HepG2 (cell line): ENCODE results near the gene KCND1. TPM values are rescaled to one million over a fixed set of nuclear protein-coding genes. Genes with fewer than 3 reads are reported as not detected.

Experiments
- BCL6 ChIP-seq: IDR thresholded peaks from 2 replicates; pipeline ENCODE4 v1.6.1; 2016; ENCODE audit warnings: missing genetic modification reagents, missing compliant biosample characterization
- FOXK1 ChIP-seq: sonication (generic); formaldehyde crosslinking; IDR thresholded peaks from 2 replicates; pipeline ENCODE4 v1.4.0; 2020; ENCODE audit warnings: low read depth, missing genetic modification reagents, borderline replicate concordance
- GATA4 ChIP-seq: sonication (generic); IDR thresholded peaks from 2 replicates; pipeline ENCODE4 v1.6.1; 2016; ENCODE audit warnings: antibody characterized with exemption, low read depth, borderline replicate concordance
- GZF1 ChIP-seq: sonication (generic); formaldehyde crosslinking; IDR thresholded peaks from 2 replicates; pipeline ENCODE4 v1.5.1; 2020; ENCODE audit warnings: mild to moderate bottlenecking, missing genetic modification reagents
- KLF6 ChIP-seq: IDR thresholded peaks from 2 replicates; pipeline ENCODE4 v1.8.0; 2016; ENCODE audit warnings: missing biosample characterization, missing genetic modification reagents
- MBD4 ChIP-seq: IDR thresholded peaks from 2 replicates; pipeline ENCODE4 v1.6.1; 2012; ENCODE audit warnings: low read length, inconsistent platforms, borderline replicate concordance
- MED13 ChIP-seq: sonication (generic); formaldehyde crosslinking; IDR thresholded peaks from 2 replicates; pipeline ENCODE4 v1.5.0; 2020; ENCODE audit warnings: missing genetic modification reagents
- MTF1 ChIP-seq: sonication (generic); formaldehyde crosslinking; IDR thresholded peaks from 2 replicates; pipeline ENCODE4 v1.5.0; 2020; ENCODE audit warnings: missing genetic modification reagents
- SIX1 ChIP-seq: sonication (generic); formaldehyde crosslinking; IDR thresholded peaks from 2 replicates; pipeline ENCODE4 v1.4.0; 2020; ENCODE audit warnings: missing genetic modification reagents, borderline replicate concordance
- TARDBP ChIP-seq: sonication (generic); formaldehyde crosslinking; IDR thresholded peaks from 2 replicates; pipeline ENCODE4 v1.8.0; 2022; ENCODE audit warnings: mild to moderate bottlenecking, missing genetic modification reagents
- TOPORS ChIP-seq: sonication (generic); formaldehyde crosslinking; IDR thresholded peaks from 2 replicates; pipeline ENCODE4 v1.8.0; 2023; ENCODE audit warnings: mild to moderate bottlenecking, missing genetic modification reagents
- YEATS4 ChIP-seq: sonication (generic); formaldehyde crosslinking; IDR thresholded peaks from 2 replicates; pipeline ENCODE4 v1.4.0; 2020; ENCODE audit warnings: missing genetic modification reagents, borderline replicate concordance
- ZBTB1 ChIP-seq: sonication (generic); formaldehyde crosslinking; IDR thresholded peaks from 2 replicates; pipeline ENCODE4 v1.4.0; 2020; ENCODE audit warnings: missing genetic modification reagents, borderline replicate concordance
- ZBTB44 ChIP-seq: sonication (generic); formaldehyde crosslinking; IDR thresholded peaks from 2 replicates; pipeline ENCODE4 v1.4.0; 2020; ENCODE audit warnings: missing genetic modification reagents
- ZNF121 ChIP-seq: sonication (generic); formaldehyde crosslinking; IDR thresholded peaks from 2 replicates; pipeline ENCODE4 v1.5.0; 2020; ENCODE audit warnings: mild to moderate bottlenecking, missing genetic modification reagents
- ZNF232 ChIP-seq: sonication (generic); formaldehyde crosslinking; IDR thresholded peaks from 2 replicates; pipeline ENCODE4 v1.4.0; 2020; ENCODE audit warnings: missing genetic modification reagents, borderline replicate concordance
- ZNF264 ChIP-seq: sonication (generic); formaldehyde crosslinking; IDR thresholded peaks from 2 replicates; pipeline ENCODE4 v1.4.0; 2020; ENCODE audit warnings: missing genetic modification reagents
- ZNF775 ChIP-seq: sonication (generic); formaldehyde crosslinking; IDR thresholded peaks from 2 replicates; pipeline ENCODE4 v1.4.0; 2020; ENCODE audit warnings: missing genetic modification reagents, mild to moderate bottlenecking, moderate library complexity, borderline replicate concordance
- ZNF816 ChIP-seq: sonication (generic); formaldehyde crosslinking; IDR thresholded peaks from 2 replicates; pipeline ENCODE4 v1.8.0; 2022; ENCODE audit warnings: missing genetic modification reagents, mild to moderate bottlenecking, borderline replicate concordance
- ZNF883 ChIP-seq: sonication (generic); formaldehyde crosslinking; IDR thresholded peaks from 2 replicates; pipeline ENCODE4 v1.5.1; 2020; ENCODE audit warnings: mild to moderate bottlenecking, missing genetic modification reagents; ENCODE audit errors: not compliant biosample characterization
- ZSCAN12 ChIP-seq: sonication (generic); formaldehyde crosslinking; IDR thresholded peaks from 2 replicates; pipeline ENCODE4 v1.9.0; 2021; ENCODE audit warnings: mild to moderate bottlenecking, missing genetic modification reagents
- polyA plus RNA-seq, 8 experiments: library from polyadenylated mRNA; depleted of rRNA in 3 of 8; stranded (reverse) in 7 of 8; unstranded in 1 of 8; fragments of >200 nt; fragmentation: Illumina TruSeq in 4 of 8; extraction: Trizol in 4 of 8; gene quantifications; 2 replicates each; pipeline versions ENCODE4 v1.2.1 to v1.2.3, GENCODE V29; 2011 to 2016; ENCODE audit warnings: low read depth in 4 of 8, missing spikeins in 1 of 8, mixed read lengths in 1 of 8; ENCODE audit not compliant: insufficient read depth in 1 of 8
- total RNA-seq, 5 experiments: library from RNA; depleted of rRNA; stranded (reverse); fragments of >200 nt; fragmentation: Illumina TruSeq; extraction: Trizol; gene quantifications; 2 replicates each; pipeline ENCODE4 v1.2.3, GENCODE V29; 2016; ENCODE audit warnings: low read depth in 1 of 5
- TF ChIP-seq, protein P1 (sequence below): sonication (generic); formaldehyde crosslinking; IDR thresholded peaks from 2 replicates; pipeline ENCODE4 v1.8.0; 2022; ENCODE audit warnings: missing genetic modification reagents, mild to moderate bottlenecking, moderate library complexity, borderline replicate concordance
- TF ChIP-seq, protein P2 (sequence below): sonication (generic); formaldehyde crosslinking; IDR thresholded peaks from 2 replicates; pipeline ENCODE4 v1.5.0; 2020; ENCODE audit warnings: missing genetic modification reagents
- TF ChIP-seq, protein P3 (sequence below): sonication (generic); formaldehyde crosslinking; IDR thresholded peaks from 2 replicates; pipeline ENCODE4 v1.4.0; 2020; ENCODE audit warnings: missing genetic modification reagents, borderline replicate concordance

KCND1 gene
- total and polyA plus RNA-seq, 2 of the 13 experiments (the other 11 are each of a cell fraction or from before 2014, with no cell fraction given): 0.07 to 0.30 TPM

GRCh38 chrX:48957827-48958634, 13.6 kb downstream of the KCND1 start (continued):
- TF ChIP-seq ZBTB1 (CRISPR knock-in tag) (no peak), TOPORS (CRISPR knock-in tag) (no peak), TARDBP (CRISPR knock-in tag) (0 out of 2 replicates have a peak, but pooled peaks have one; percentile 35), ZBTB44 (CRISPR knock-in tag) (no peak), KLF6 (no peak), YEATS4 (CRISPR knock-in tag) (peak; percentile 40; the same call in 1 of the 2 replicates), ZSCAN12 (no peak), FOXK1 (CRISPR knock-in tag) (peak; percentile 57; the same call in 1 of the 2 replicates), SIX1 (peak; percentile 59; the same call in 1 of the 2 replicates), GATA4 (no peak), ZNF232 (no peak), ZNF883 (CRISPR knock-in tag) (no peak), BCL6 (CRISPR knock-in tag) (no peak), MBD4 (no peak), MED13 (CRISPR knock-in tag) (no peak), MTF1 (CRISPR knock-in tag) (no peak), GZF1 (no peak), ZNF264 (CRISPR knock-in tag) (no peak), ZNF775 (CRISPR knock-in tag) (no peak), ZNF816 (CRISPR knock-in tag) (no peak), ZNF121 (CRISPR knock-in tag) (no peak)
- TF ChIP-seq, protein P1, sequence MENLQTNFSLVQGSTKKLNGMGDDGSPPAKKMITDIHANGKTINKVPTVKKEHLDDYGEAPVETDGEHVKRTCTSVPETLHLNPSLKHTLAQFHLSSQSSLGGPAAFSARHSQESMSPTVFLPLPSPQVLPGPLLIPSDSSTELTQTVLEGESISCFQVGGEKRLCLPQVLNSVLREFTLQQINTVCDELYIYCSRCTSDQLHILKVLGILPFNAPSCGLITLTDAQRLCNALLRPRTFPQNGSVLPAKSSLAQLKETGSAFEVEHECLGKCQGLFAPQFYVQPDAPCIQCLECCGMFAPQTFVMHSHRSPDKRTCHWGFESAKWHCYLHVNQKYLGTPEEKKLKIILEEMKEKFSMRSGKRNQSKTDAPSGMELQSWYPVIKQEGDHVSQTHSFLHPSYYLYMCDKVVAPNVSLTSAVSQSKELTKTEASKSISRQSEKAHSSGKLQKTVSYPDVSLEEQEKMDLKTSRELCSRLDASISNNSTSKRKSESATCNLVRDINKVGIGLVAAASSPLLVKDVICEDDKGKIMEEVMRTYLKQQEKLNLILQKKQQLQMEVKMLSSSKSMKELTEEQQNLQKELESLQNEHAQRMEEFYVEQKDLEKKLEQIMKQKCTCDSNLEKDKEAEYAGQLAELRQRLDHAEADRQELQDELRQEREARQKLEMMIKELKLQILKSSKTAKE (CRISPR knock-in tag): no peak
- TF ChIP-seq, protein P2, sequence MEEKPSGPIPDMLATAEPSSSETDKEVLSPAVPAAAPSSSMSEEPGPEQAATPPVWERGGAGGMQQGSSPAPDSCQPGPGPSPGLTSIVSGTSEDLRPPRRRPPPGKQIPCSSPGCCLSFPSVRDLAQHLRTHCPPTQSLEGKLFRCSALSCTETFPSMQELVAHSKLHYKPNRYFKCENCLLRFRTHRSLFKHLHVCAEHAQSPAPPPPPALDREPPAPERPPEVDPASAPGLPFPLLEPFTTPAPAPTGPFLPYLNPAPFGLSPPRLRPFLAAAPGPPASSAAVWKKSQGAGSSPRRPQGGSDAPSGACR (CRISPR knock-in tag): no peak
- TF ChIP-seq, protein P3, sequence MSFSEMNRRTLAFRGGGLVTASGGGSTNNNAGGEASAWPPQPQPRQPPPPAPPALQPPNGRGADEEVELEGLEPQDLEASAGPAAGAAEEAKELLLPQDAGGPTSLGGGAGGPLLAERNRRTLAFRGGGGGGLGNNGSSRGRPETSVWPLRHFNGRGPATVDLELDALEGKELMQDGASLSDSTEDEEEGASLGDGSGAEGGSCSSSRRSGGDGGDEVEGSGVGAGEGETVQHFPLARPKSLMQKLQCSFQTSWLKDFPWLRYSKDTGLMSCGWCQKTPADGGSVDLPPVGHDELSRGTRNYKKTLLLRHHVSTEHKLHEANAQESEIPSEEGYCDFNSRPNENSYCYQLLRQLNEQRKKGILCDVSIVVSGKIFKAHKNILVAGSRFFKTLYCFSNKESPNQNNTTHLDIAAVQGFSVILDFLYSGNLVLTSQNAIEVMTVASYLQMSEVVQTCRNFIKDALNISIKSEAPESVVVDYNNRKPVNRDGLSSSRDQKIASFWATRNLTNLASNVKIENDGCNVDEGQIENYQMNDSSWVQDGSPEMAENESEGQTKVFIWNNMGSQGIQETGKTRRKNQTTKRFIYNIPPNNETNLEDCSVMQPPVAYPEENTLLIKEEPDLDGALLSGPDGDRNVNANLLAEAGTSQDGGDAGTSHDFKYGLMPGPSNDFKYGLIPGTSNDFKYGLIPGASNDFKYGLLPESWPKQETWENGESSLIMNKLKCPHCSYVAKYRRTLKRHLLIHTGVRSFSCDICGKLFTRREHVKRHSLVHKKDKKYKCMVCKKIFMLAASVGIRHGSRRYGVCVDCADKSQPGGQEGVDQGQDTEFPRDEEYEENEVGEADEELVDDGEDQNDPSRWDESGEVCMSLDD (CRISPR knock-in tag): no peak
